Body of pancreas (tissue), 4 donors: ENCODE measurements around the gene GABRG3. TPM values are rescaled to one million over a fixed set of nuclear protein-coding genes. Genes with fewer than 3 reads are reported as not detected.

Experiments used
- ATAC-seq: fragments of 150-250 bp; one replicate; pipeline ENCODE4 v1.9.1; 2016
- DNase-seq, 4 donors: peaks; one replicate each; pipeline ENCODE4 v3.0.0-alpha.2; 2019
- H3K27ac ChIP-seq, 4 donors: fragments of 200-600 bp; sonication (generic); 1 replicate in 3 of 4; 2 replicates in 1 of 4; pipeline versions ENCODE4 v1.5.1 to v1.6.1; 2016 to 2019; ENCODE audit warnings: mild to moderate bottlenecking in 1 of 4, mixed read lengths in 1 of 4, moderate library complexity in 1 of 4
- H3K27me3 ChIP-seq, 2 donors: fragments of 200-600 bp; sonication (generic); one replicate each; pipeline ENCODE4 v1.6.0; 2016; ENCODE audit warnings: mild to moderate bottlenecking in 1 of 2
- H3K36me3 ChIP-seq, 2 donors: fragments of 200-600 bp; sonication (generic); replicated peaks in 1 of 2; 2 replicates each; pipeline ENCODE4 v1.5.1; 2016; ENCODE audit warnings: low read depth in 2 of 2; ENCODE audit not compliant: insufficient read depth in 1 of 2
- H3K4me1 ChIP-seq: fragments of 200-600 bp; sonication (generic); one replicate; pipeline ENCODE4 v1.6.0; 2016
- H3K4me3 ChIP-seq, 2 donors: fragments of 200-600 bp; sonication (generic); 1 replicate in 1 of 2; 2 replicates in 1 of 2; pipeline ENCODE4 v1.5.1; 2016 to 2019
- H3K9me3 ChIP-seq, 3 donors: fragments of 200-600 bp; sonication (generic); 1 replicate in 2 of 3; 2 replicates in 1 of 3; pipeline ENCODE4 v1.5.1; 2016
- CTCF ChIP-seq, 7 experiments: fragments of 450-650 bp in 4 of 7; fragments of 200-600 bp in 3 of 7; sonication (generic) in 3 of 7; IDR thresholded peaks; one replicate each; pipeline ENCODE4 v1.5.1; 2016 to 2019; ENCODE audit warnings: antibody characterized with exemption in 7 of 7
- POLR2A ChIP-seq, 3 donors: fragments of 450-650 bp; IDR thresholded peaks; one replicate each; pipeline ENCODE4 v1.6.1; 2016; ENCODE audit warnings: antibody characterized with exemption in 3 of 3, mild to moderate bottlenecking in 2 of 3
- WGBS, 2 donors: methylation state at CpG; one replicate each; pipeline ENCODE4 v1.1.5; 2017; 5-methylcytosine and 5-hydroxymethylcytosine counted together
- intact Hi-C: fragments of 100-400 bp; cut with DNase I; formaldehyde crosslinking; loops from one replicate; pipeline ENCODE4 v1.15.1; 2023
- total RNA-seq, 2 donors: library from RNA; depleted of rRNA; stranded (reverse); fragments of >200 nt; gene quantifications; one replicate each; pipeline ENCODE4 v1.1.0, GENCODE V29; 2016

Gene GABRG3
- total RNA-seq, 2 donors from 2014 or later, result not detected

DNA sequence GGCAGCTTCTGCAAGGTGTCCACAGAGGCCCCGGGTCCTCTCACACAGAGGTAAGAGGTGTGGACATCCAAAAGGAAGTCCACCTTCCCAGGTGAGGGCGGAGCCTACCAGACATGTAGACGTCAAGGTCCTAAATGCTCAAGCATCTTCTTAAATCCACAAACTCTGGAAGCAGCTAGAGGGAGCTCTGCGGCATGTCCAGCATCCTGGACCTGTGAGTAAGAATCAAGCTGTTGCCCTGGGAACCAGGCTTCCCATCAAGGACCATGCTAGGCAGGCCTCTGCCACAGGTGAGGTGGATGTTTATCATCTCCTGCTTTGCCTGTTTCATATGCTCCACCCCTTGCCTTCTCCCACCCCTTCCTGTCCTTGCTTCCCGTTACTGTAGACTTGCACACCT lies 368.2 kb downstream of the GABRG3 start:
- no peak for TF ChIP-seq CTCF (IDR thresholded peaks at IDR 0.05)
- no peak for TF ChIP-seq POLR2A (IDR thresholded peaks at IDR 0.05)
- no peaks in the 10 kb centered on the region for H3K36me3 ChIP-seq
- no peaks in the 10 kb centered on the region for H3K27me3 ChIP-seq
- intact Hi-C loops, result no loop called here
- no peaks in the 10 kb centered on the region for H3K9me3 ChIP-seq
- no peak overlapping the region for H3K4me3 ChIP-seq
- no peaks in the 10 kb centered on the region for H3K4me1 ChIP-seq
- DNase-seq (no peak), ATAC-seq (no peak)
- H3K27ac ChIP-seq, result no peak overlapping the region
- WGBS, 2 donors, result 45 to 69% methylated on average over 5 of the region's 5 CpGs

DNA sequence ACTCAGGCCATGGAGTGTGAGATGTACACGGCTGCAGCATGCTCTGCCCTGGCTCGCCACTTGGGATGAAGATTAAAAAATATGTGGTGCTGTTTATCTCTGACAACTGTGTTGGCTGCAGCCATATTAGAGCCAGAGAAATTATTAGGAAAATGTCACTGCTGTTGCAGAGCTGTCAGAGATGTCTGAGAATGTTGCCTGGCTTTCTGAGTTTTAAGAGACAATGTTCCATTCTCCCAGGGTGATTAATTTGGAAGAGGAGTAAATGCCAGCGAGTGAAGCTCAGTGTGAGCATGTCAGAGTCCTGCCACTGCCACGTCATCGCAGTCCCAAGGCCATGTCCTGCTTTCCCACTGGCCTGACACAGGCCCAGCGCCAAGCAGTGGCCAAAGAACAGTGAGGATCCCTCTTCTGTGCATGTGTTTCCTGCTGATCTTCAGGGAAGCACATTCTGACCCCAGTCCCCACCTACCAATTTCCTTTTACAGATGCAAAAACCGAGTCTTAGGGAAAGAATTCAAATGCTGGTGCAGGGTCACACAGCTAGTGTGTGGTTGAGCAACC lies 370.9 kb downstream of the GABRG3 start:
- WGBS, 2 donors, result 43 to 50% methylated on average over 4 to 7 of the region's 7 CpGs
- no peak overlapping the region for H3K27ac ChIP-seq
- H3K36me3 ChIP-seq, result no peaks in the 10 kb centered on the region
- no peaks in the 10 kb centered on the region for H3K4me1 ChIP-seq
- ATAC-seq (no peak), DNase-seq (no peak)
- no peak for TF ChIP-seq CTCF (IDR thresholded peaks at IDR 0.05)
- no peak for TF ChIP-seq POLR2A (IDR thresholded peaks at IDR 0.05)
- no peak overlapping the region for H3K4me3 ChIP-seq
- intact Hi-C loops, result no loop called here
- H3K27me3 ChIP-seq, result no peaks in the 10 kb centered on the region
- no peaks in the 10 kb centered on the region for H3K9me3 ChIP-seq

GRCh38 chr15:27342991-27343390 lies 372.0 kb downstream of the GABRG3 start:
- intact Hi-C loops, result no loop called here
- no peak overlapping the region for H3K27ac ChIP-seq
- whole genome bisulfite sequencing, 2 donors, result 36 to 45% methylated on average over 8 of the region's 8 CpGs
- DNase-seq (no peak), ATAC-seq (no peak)
- H3K27me3 ChIP-seq, result no peaks in the 10 kb centered on the region
- H3K36me3 ChIP-seq, result no peaks in the 10 kb centered on the region
- H3K4me3 ChIP-seq, result no peak overlapping the region
- H3K9me3 ChIP-seq, result no peaks in the 10 kb centered on the region
- TF ChIP-seq POLR2A (IDR thresholded peaks at IDR 0.05), result no peak
- TF ChIP-seq CTCF (IDR thresholded peaks at IDR 0.05), result no peak
- H3K4me1 ChIP-seq, result no peaks in the 10 kb centered on the region

- H3K4me3 ChIP-seq, result no peak overlapping the region
Measured at GRCh38 chr15:27352136-27352535, 381.2 kb downstream of the GABRG3 start.

More at GRCh38 chr15:27352136-27352535, 381.2 kb downstream of the GABRG3 start:
- DNase-seq, result no peak
- TF ChIP-seq CTCF (IDR thresholded peaks at IDR 0.05), result no peak
- no peak for TF ChIP-seq POLR2A (IDR thresholded peaks at IDR 0.05)
- no peaks in the 10 kb centered on the region for H3K36me3 ChIP-seq
- intact Hi-C loops, result loop anchor here (10.0 kb wide), 1 partner anchor 297 kb away; no protein-coding TSS in a partner anchor
- 74 to 77% methylated on average over 12 of the region's 12 CpGs for WGBS, 2 donors
- H3K27me3 ChIP-seq, result no peaks in the 10 kb centered on the region
- no peaks in the 10 kb centered on the region for H3K9me3 ChIP-seq
- no peak overlapping the region for H3K27ac ChIP-seq
- no peak for ATAC-seq
- H3K4me1 ChIP-seq, result no peaks in the 10 kb centered on the region
